ENCODE results near the gene SH3PXD2A. TPM values are rescaled to one million over a fixed set of nuclear protein-coding genes. Genes with fewer than 3 reads are reported as not detected.

Gene SH3PXD2A
- total and polyA plus RNA-seq, 3 donors from 2014 or later: 10.8 to 12.1 (median 12.0) TPM

DNA sequence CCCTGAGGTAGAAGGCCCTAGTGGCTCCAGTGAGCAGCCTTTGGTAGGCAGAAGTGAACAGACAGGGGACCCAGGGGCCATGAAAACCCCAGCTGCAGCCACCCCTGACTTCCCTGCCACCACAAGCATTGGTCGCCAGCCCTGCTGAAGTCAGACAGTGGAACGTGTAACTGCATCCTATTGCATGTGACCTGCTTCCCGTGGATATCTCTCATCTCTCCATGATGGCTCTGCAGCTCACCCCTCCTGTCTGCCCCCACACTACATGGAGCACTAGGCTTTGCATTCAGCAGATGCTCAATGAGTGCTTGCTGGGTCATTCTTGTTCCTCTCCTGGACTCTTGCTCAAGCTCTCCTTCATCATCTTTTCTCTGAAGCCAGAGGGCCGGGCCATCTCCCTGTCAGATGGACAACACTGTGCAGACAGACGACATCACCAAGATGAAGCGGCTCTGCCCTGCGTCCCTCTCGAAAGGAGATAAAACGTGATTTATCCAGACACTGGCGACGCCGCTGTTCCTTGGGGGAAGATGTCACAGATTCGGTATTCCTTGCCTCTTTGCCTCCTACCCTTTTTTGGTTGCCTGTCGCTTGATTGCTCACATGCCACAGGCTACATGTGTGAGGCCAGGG, 117.5 kb downstream of the SH3PXD2A start:
- DNase-seq: no peak
- TF ChIP-seq, protein P1, sequence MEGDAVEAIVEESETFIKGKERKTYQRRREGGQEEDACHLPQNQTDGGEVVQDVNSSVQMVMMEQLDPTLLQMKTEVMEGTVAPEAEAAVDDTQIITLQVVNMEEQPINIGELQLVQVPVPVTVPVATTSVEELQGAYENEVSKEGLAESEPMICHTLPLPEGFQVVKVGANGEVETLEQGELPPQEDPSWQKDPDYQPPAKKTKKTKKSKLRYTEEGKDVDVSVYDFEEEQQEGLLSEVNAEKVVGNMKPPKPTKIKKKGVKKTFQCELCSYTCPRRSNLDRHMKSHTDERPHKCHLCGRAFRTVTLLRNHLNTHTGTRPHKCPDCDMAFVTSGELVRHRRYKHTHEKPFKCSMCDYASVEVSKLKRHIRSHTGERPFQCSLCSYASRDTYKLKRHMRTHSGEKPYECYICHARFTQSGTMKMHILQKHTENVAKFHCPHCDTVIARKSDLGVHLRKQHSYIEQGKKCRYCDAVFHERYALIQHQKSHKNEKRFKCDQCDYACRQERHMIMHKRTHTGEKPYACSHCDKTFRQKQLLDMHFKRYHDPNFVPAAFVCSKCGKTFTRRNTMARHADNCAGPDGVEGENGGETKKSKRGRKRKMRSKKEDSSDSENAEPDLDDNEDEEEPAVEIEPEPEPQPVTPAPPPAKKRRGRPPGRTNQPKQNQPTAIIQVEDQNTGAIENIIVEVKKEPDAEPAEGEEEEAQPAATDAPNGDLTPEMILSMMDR (IDR thresholded peaks at IDR 0.05): no peak
- TF ChIP-seq POLR2A (IDR thresholded peaks at IDR 0.05): no peak
- Histone ChIP-seq H3K27me3 (no peaks in the 10 kb centered on the region), H3K27ac (no peak overlapping the region), H3K4me1 (peaks cover 16% of the 10 kb centered on the region), H3K36me3 (ENCODE audit: low read depth, missing control alignments) (no peaks in the 10 kb centered on the region), H3K4me3 (no peak overlapping the region), H3K9me3 (no peaks in the 10 kb centered on the region)
- intact Hi-C loops (cut with DNase I; ENCODE audit: low total_unique reads): no loop called here
- 92 to 93% methylated on average over 14 of the region's 14 CpGs for WGBS, 2 donors

DNA sequence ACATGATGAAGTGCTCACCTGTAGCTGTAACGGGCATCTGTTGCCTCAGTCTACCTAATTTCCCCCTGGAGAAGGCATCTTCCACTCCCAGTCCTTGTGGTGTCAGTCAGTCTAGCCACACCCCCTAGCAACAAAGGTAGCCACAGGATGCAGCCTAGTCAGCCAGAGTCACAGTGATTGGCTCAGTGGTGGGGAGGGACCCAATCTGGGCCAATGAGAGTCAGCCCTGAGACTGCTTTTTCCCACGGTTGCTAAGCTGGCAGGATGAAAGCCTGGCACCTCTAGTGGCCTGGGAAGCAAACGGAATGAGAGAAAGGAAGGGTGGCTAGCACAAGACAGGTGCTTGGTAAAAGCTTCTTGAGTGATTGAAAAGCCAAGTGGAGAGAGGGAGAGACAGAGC, 118.6 kb downstream of the SH3PXD2A start:
- H3K4me3 ChIP-seq: no peak overlapping the region
- TF ChIP-seq, protein P1 (IDR thresholded peaks at IDR 0.05): no peak
- no peak for TF ChIP-seq POLR2A (IDR thresholded peaks at IDR 0.05)

DNA sequence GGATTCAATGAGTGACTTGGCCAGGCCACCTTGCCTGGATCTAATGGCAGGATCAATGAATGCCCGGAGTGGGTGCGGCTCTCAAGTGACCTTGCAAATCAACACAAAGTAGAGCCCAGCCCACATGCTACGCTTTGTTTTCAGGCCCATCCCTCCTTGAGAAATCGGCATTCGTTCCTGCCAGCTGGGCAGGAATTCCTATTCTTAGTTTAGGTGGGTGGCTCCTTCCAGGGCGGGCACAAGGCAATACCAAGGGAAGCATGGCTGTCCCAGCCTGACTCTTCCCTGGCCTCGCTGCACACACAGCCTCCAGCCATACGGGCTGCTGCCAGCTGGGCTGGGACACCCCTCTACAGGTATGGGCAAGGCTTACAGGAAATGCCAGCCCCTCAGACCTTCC, 119.3 kb downstream of the SH3PXD2A start:
- no peak for DNase-seq
- Histone ChIP-seq H3K27me3 (no peaks in the 10 kb centered on the region), H3K27ac (no peak overlapping the region), H3K4me3 (no peak overlapping the region), H3K4me1 (peaks cover 12% of the 10 kb centered on the region), H3K9me3 (no peaks in the 10 kb centered on the region), H3K36me3 (ENCODE audit: low read depth, missing control alignments) (no peaks in the 10 kb centered on the region)
- intact Hi-C loops (cut with DNase I; ENCODE audit: low total_unique reads): no loop called here
- WGBS, 2 donors: 97 to 100% methylated on average over 3 to 8 of the region's 8 CpGs
- TF ChIP-seq POLR2A (IDR thresholded peaks at IDR 0.05): no peak
- TF ChIP-seq, protein P1 (IDR thresholded peaks at IDR 0.05): no peak

More for the DNA sequence above, 118.6 kb downstream of the SH3PXD2A start:
- peaks cover 12% of the 10 kb centered on the region for H3K4me1 ChIP-seq
- intact Hi-C loops (cut with DNase I; ENCODE audit: low total_unique reads): no loop called here
- 81 to 83% methylated on average over 3 of the region's 3 CpGs for WGBS, 2 donors
- H3K9me3 ChIP-seq: no peaks in the 10 kb centered on the region
- no peak overlapping the region for H3K27ac ChIP-seq
- H3K27me3 ChIP-seq: no peaks in the 10 kb centered on the region
- DNase-seq: peak; percentile 28
- H3K36me3 ChIP-seq (ENCODE audit: low read depth, missing control alignments): no peaks in the 10 kb centered on the region

DNA sequence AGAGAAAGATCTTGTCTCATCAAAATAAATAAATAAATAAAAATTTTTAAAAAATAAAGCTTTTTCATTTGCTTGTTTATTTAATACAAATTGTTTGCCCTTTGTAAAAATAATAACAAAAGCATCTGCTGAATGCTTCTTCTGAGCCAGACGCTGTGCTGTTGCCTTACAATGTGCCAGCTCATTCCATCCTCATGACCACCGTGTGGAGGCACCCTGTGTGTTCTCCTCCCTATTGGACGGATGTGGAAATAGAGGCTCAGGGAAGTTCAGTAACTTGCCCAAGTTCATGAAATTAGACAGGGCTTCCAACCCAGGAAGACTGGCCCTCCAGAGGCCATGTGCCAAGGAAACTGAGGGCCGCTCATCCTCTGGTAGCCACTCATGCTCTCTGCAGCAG, 120.6 kb downstream of the SH3PXD2A start:
- H3K27me3 ChIP-seq: no peaks in the 10 kb centered on the region

More for the DNA sequence above, 120.6 kb downstream of the SH3PXD2A start:
- no peak overlapping the region for H3K27ac ChIP-seq
- intact Hi-C loops (cut with DNase I; ENCODE audit: low total_unique reads): no loop called here
- H3K9me3 ChIP-seq: no peaks in the 10 kb centered on the region
- DNase-seq: no peak
- H3K4me1 ChIP-seq: peaks cover 8% of the 10 kb centered on the region
- H3K36me3 ChIP-seq (ENCODE audit: low read depth, missing control alignments): no peaks in the 10 kb centered on the region
- WGBS, 2 donors: 85 to 90% methylated on average over 4 of the region's 4 CpGs
- TF ChIP-seq POLR2A (IDR thresholded peaks at IDR 0.05): no peak
- TF ChIP-seq, protein P1 (IDR thresholded peaks at IDR 0.05): no peak
- no peak overlapping the region for H3K4me3 ChIP-seq
